ENCODE measurements around the gene MPZL1. TPM values are rescaled to one million over a fixed set of nuclear protein-coding genes. Genes with fewer than 3 reads are reported as not detected.

MPZL1 gene
- total and polyA plus RNA-seq, 2 donors (not counting 3 experiments of a cell fraction or from before 2014, with no cell fraction given): 41.7 to 99.1 TPM

GRCh38 chr1:167812972-167813371 is 91.2 kb downstream of the MPZL1 start:
- no peak overlapping the region for H3K4me2 ChIP-seq (ENCODE audit: insufficient read depth, low read length)
- no peaks in the 10 kb centered on the region for H3K79me2 ChIP-seq (ENCODE audit: control insufficient read depth, insufficient read depth, low read length)
- no peaks in the 10 kb centered on the region for H3K4me1 ChIP-seq (ENCODE audit: control insufficient read depth, extremely low read depth, insufficient read depth, low read length)
- no peaks in the 10 kb centered on the region for H3K36me3 ChIP-seq (ENCODE audit: control insufficient read depth in 2 of 2, extremely low read depth in 1 of 2, insufficient read depth in 2 of 2, low read length in 2 of 2)
- no peaks in the 10 kb centered on the region for H3K9me3 ChIP-seq (replicated peaks; ENCODE audit: control insufficient read depth, insufficient read depth, low read length)
- TF ChIP-seq POLR2A (IDR thresholded peaks at IDR 0.05; ENCODE audit: low read depth, low read length) (no peak), JUN (IDR thresholded peaks at IDR 0.05; ENCODE audit: borderline replicate concordance, insufficient read depth, insufficient read length, low read depth) (no peak), GATA2 (IDR thresholded peaks at IDR 0.05; ENCODE audit: insufficient read depth, insufficient read length, low read depth, low read length) (no peak), CTCF (IDR thresholded peaks at IDR 0.05; ENCODE audit: extremely low read depth in 1 of 2, insufficient read depth in 1 of 2, low read depth in 1 of 2, low read length in 2 of 2) (no peak), POLR2AphosphoS5 (IDR thresholded peaks at IDR 0.05; ENCODE audit: insufficient read depth, low read depth, low read length) (no peak), EZH2 (IDR thresholded peaks at IDR 0.05; ENCODE audit: borderline replicate concordance, low read depth, low read length, severe bottlenecking) (no peak), MYC (IDR thresholded peaks at IDR 0.05; ENCODE audit: low read depth, low read length) (no peak), FOS (IDR thresholded peaks at IDR 0.05; ENCODE audit: borderline replicate concordance, insufficient read depth, low read length) (no peak), MAX (IDR thresholded peaks at IDR 0.05; ENCODE audit: insufficient read depth, insufficient read length) (no peak)
- dilution Hi-C loops (cut with MboI; ENCODE audit: extremely low pct_ligation_motif_present, low sequenced_read_pairs) (no loop called here), intact Hi-C loops (cut with micrococcal nuclease) (no loop called here)
- no peak overlapping the region for H3K4me3 ChIP-seq (replicated peaks in 1 of 3; ENCODE audit: insufficient read depth in 1 of 3, low read depth in 1 of 3, low read length in 3 of 3)
- H3K9me1 ChIP-seq (replicated peaks; ENCODE audit: control insufficient read depth, extremely low read depth, insufficient read depth, low read length): no peaks in the 10 kb centered on the region
- no peak overlapping the region for H3K9ac ChIP-seq (replicated peaks; ENCODE audit: extremely low read depth, insufficient read depth, low read length)
- no peaks in the 10 kb centered on the region for H4K20me1 ChIP-seq (replicated peaks; ENCODE audit: control insufficient read depth, extremely low read depth, insufficient read depth, low read length)
- no peak overlapping the region for H2AFZ ChIP-seq (ENCODE audit: low read depth, low read length)
- H3K27me3 ChIP-seq (ENCODE audit: control insufficient read depth in 2 of 2, insufficient read depth in 2 of 2, low read length in 2 of 2): no peaks in the 10 kb centered on the region
- ChIA-PET POLR2A (no interaction called here), CTCF (no interaction called here)
- BruUV-seq (replicated peaks): no TSS peak
- no peak overlapping the region for H3K27ac ChIP-seq (ENCODE audit: insufficient read depth, low read depth, low read length)
- no peak for FAIRE-seq
- no peak for DNase-seq (ENCODE audit: low read depth, low spot score)
